Karpas-422 (cell line): ENCODE measurements around the gene PIK3R5. TPM values are rescaled to one million over a fixed set of nuclear protein-coding genes. Genes with fewer than 3 reads are reported as not detected.

Source experiments
- DNase-seq: peaks from one replicate; pipeline ENCODE4 v3.0.0-alpha.2; 2015
- H2AFZ ChIP-seq: fragments of 200-600 bp; sonication (generic); 2 replicates; pipeline ENCODE4 v1.6.1; 2014; ENCODE audit warnings: antibody characterized with exemption, low read length, mixed read lengths
- H3K27ac ChIP-seq: fragments of 200-600 bp; sonication (generic); 2 replicates; pipeline ENCODE4 v1.5.1; 2014; ENCODE audit warnings: mild to moderate bottlenecking, low read length, moderate library complexity
- H3K27me3 ChIP-seq: fragments of 200-600 bp; sonication (generic); 2 replicates; pipeline ENCODE4 v1.6.1; 2014; ENCODE audit warnings: low read length, mixed read lengths
- H3K36me3 ChIP-seq: fragments of 200-600 bp; sonication (generic); 2 replicates; pipeline ENCODE4 v1.6.1; 2014; ENCODE audit warnings: low read length, mixed read lengths; ENCODE audit not compliant: insufficient read depth
- H3K4me1 ChIP-seq: fragments of 200-600 bp; sonication (generic); 2 replicates; pipeline ENCODE4 v1.6.1; 2014; ENCODE audit warnings: mild to moderate bottlenecking, low read length, mixed read lengths
- H3K4me2 ChIP-seq: fragments of 200-600 bp; sonication (generic); 2 replicates; pipeline ENCODE4 v1.6.1; 2014; ENCODE audit warnings: low read length, low read depth, mild to moderate bottlenecking; ENCODE audit not compliant: poor library complexity, severe bottlenecking
- H3K4me3 ChIP-seq: fragments of 200-600 bp; sonication (generic); 2 replicates; pipeline ENCODE4 v1.5.1; 2014; ENCODE audit warnings: mild to moderate bottlenecking, antibody characterized with exemption, low read length, mixed read lengths
- H3K79me2 ChIP-seq: fragments of 200-600 bp; sonication (generic); 2 replicates; pipeline ENCODE4 v1.6.1; 2014; ENCODE audit warnings: mild to moderate bottlenecking, low read length, mixed read lengths
- H3K9ac ChIP-seq: fragments of 200-600 bp; sonication (generic); 2 replicates; pipeline ENCODE4 v1.6.0; 2014; ENCODE audit warnings: low read length
- H3K9me2 ChIP-seq: fragments of 200-600 bp; sonication (generic), shearing (Covaris generic); replicated peaks from 2 replicates; pipeline ENCODE4 v1.6.0; 2014; ENCODE audit warnings: mild to moderate bottlenecking, low read length, moderate library complexity; ENCODE audit not compliant: insufficient read depth
- H3K9me3 ChIP-seq: fragments of 300-700, 200-600 bp; sonication (generic); 2 replicates; pipeline ENCODE4 v1.6.1; 2014; ENCODE audit warnings: low read length, mixed read lengths
- H4K20me1 ChIP-seq: fragments of 200-600 bp; sonication (generic); 2 replicates; pipeline ENCODE4 v1.6.1; 2014; ENCODE audit warnings: mild to moderate bottlenecking, antibody characterized with exemption, low read length, low read depth; ENCODE audit not compliant: insufficient read depth
- total RNA-seq: library from RNA; depleted of rRNA; stranded (reverse); fragments of >200 nt; shearing (Covaris generic); gene quantifications from 2 replicates; pipeline ENCODE4 v1.2.3, GENCODE V29; 2014; ENCODE audit warnings: low replicate concordance

Gene PIK3R5
- total RNA-seq, 1 experiment from 2014 or later = not detected

- H4K20me1 ChIP-seq = no peaks in the 10 kb centered on the region; the same call in 1 of the 2 replicates
- H3K9me2 ChIP-seq = no peaks in the 10 kb centered on the region
- H2AFZ ChIP-seq = no peak overlapping the region
- no peaks in the 10 kb centered on the region for H3K27me3 ChIP-seq
- H3K4me3 ChIP-seq = no peak overlapping the region
- H3K79me2 ChIP-seq = no peaks in the 10 kb centered on the region
- H3K4me1 ChIP-seq = peaks cover 6% of the 10 kb centered on the region; the same call in 1 of the 2 replicates
- no peak for DNase-seq
- no peak overlapping the region for H3K9ac ChIP-seq
- H3K36me3 ChIP-seq = no peaks in the 10 kb centered on the region
- no peak overlapping the region for H3K4me2 ChIP-seq
- no peaks in the 10 kb centered on the region for H3K9me3 ChIP-seq
- no peak overlapping the region for H3K27ac ChIP-seq
These were observed 53.2 kb downstream of the PIK3R5 start for GRCh38 chr17:8912084-8912981.

- Histone ChIP-seq H2AFZ (no peak overlapping the region), H3K36me3 (no peaks in the 10 kb centered on the region), H3K79me2 (no peaks in the 10 kb centered on the region), H4K20me1 (no peaks in the 10 kb centered on the region; the same call in 1 of the 2 replicates), H3K4me3 (no peak overlapping the region), H3K4me1 (peaks cover 6% of the 10 kb centered on the region; the same call in 1 of the 2 replicates), H3K4me2 (no peak overlapping the region), H3K9me2 (no peaks in the 10 kb centered on the region), H3K9me3 (no peaks in the 10 kb centered on the region), H3K27me3 (no peaks in the 10 kb centered on the region), H3K27ac (no peak overlapping the region), H3K9ac (no peak overlapping the region)
- DNase-seq = no peak
These were observed 54.4 kb downstream of the PIK3R5 start for GRCh38 chr17:8910969-8911604.

DNA sequence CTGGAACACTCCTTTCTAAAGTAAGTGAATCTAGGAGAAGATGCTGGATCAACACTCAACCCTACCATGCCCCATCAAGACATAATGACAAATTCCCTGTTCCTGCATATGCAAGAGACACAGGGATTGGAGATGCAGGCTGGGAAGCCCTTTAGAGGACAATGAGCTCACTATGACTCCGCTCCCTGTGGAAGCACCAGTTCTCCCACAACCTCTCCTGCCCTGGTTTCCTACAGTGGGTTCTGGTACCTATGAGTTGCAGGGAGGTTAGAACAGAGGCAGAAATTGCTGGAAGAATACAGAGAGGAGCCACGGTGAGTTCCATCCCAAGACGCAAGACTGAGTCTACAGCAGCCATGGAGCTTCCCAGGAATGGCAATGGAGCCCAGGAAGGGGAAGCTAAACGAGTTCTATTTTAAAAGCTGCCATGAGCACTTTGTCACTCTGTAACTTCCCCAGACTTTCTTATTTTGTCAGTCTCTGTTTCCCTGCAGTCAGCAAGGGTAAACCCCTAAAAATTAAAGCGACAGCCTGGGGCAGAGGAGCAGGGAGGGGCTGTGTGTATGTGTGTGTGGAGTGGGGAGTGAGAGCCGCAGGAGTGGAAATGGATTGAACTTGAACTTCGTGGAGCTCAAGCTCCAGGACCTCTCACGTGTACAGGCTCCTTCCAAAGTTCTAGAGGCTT is 55.8 kb downstream of the PIK3R5 start:
- H3K4me2 ChIP-seq = no peak overlapping the region
- DNase-seq = no peak

GRCh38 chr17:8905331-8905730 is 60.2 kb downstream of the PIK3R5 start:
- Histone ChIP-seq H3K27ac (no peak overlapping the region), H3K36me3 (no peaks in the 10 kb centered on the region), H2AFZ (no peak overlapping the region), H3K9ac (no peak overlapping the region), H3K9me2 (no peaks in the 10 kb centered on the region), H3K4me3 (no peak overlapping the region), H3K9me3 (no peaks in the 10 kb centered on the region), H4K20me1 (no peaks in the 10 kb centered on the region), H3K4me2 (no peak overlapping the region), H3K4me1 (peaks cover 6% of the 10 kb centered on the region), H3K79me2 (no peaks in the 10 kb centered on the region), H3K27me3 (no peaks in the 10 kb centered on the region)
- DNase-seq = no peak

More for the DNA sequence above, 55.8 kb downstream of the PIK3R5 start:
- Histone ChIP-seq H2AFZ (no peak overlapping the region), H3K27me3 (no peaks in the 10 kb centered on the region), H3K9me2 (no peaks in the 10 kb centered on the region), H3K9ac (no peak overlapping the region), H3K27ac (no peak overlapping the region), H4K20me1 (no peaks in the 10 kb centered on the region; the same call in 1 of the 2 replicates), H3K36me3 (no peaks in the 10 kb centered on the region), H3K79me2 (no peaks in the 10 kb centered on the region), H3K4me1 (peaks cover 6% of the 10 kb centered on the region; the same call in 1 of the 2 replicates), H3K4me3 (no peak overlapping the region), H3K9me3 (no peaks in the 10 kb centered on the region)

GRCh38 chr17:8904686-8905085 is 60.8 kb downstream of the PIK3R5 start:
- no peak overlapping the region for H3K27ac ChIP-seq
- no peak for DNase-seq
- H3K9me3 ChIP-seq = no peaks in the 10 kb centered on the region
- H3K4me1 ChIP-seq = peaks cover 6% of the 10 kb centered on the region
- H4K20me1 ChIP-seq = no peaks in the 10 kb centered on the region
- no peak overlapping the region for H2AFZ ChIP-seq
- no peak overlapping the region for H3K4me2 ChIP-seq
- no peaks in the 10 kb centered on the region for H3K36me3 ChIP-seq
- H3K27me3 ChIP-seq = no peaks in the 10 kb centered on the region
- H3K79me2 ChIP-seq = no peaks in the 10 kb centered on the region
- no peaks in the 10 kb centered on the region for H3K9me2 ChIP-seq
- H3K4me3 ChIP-seq = no peak overlapping the region
- no peak overlapping the region for H3K9ac ChIP-seq

DNA sequence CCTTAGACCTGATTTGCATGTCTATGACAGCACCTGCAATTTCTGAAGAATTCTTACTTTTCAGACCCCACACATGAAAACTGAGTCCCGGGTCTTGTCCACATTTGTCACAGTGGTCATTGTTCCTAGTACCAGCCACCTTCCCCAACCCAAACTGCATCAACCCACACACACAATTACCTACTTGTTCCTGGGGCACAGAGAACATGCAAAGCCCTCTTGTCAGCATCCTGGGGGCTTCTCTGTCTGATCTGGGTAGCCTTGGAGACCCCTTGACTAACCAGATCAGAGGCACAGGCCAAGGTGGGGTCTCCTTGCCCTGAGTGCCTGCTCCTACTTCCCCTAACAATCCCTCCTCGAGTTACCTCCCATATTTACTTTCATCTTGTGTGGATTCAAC is 61.3 kb downstream of the PIK3R5 start:
- Histone ChIP-seq H3K4me2 (no peak overlapping the region), H3K27me3 (no peaks in the 10 kb centered on the region), H3K27ac (no peak overlapping the region), H3K79me2 (no peaks in the 10 kb centered on the region), H3K9ac (no peak overlapping the region), H3K4me1 (peaks cover 6% of the 10 kb centered on the region), H2AFZ (no peak overlapping the region), H3K9me3 (no peaks in the 10 kb centered on the region), H3K4me3 (no peak overlapping the region), H3K36me3 (no peaks in the 10 kb centered on the region), H3K9me2 (no peaks in the 10 kb centered on the region), H4K20me1 (no peaks in the 10 kb centered on the region)
- DNase-seq = no peak

DNA sequence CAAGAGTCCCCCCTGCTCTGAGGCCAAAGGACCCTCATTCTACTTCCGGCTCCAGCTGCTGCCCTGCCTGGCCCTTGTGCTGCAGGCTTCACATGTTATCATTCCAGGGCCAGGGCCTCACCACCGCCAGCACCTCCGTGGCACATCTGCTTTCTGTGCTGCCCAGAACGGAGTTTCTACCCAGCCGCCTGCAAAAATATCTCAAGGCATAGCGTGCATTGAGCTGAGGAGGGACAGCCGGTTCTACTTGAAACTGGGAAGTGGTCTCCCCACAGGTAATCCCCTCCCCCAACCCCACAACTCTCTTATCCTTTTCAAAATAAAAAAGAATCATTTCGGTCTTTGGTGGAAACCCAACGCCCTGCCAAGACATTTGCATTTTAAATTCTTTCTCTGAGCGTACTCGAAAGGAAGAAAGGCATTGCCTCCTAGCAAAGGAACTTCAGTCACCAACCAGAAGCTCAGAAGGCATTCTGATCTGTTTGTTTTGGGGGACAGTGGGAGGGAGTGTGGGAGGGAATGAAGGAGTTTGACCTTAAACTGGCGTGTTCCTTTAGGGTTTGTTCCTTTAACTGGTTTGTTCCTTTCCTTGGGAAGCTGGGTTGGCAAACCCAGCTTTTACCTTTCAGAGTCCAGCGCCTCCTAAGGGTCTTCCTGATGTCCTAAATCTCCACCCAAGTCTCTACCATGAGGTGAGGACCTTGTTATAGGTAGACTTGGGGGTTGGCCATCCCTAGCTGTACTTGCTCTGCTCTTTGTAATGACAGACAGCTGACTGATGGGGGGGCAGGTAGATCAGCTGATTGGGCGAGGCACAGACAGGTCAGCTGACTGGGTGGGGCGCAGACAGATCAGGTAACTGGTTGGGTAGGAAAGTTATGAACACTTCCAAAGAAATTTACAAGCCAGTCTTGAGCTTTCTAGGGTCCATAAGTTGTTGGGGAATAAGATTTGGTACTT is 64.6 kb downstream of the PIK3R5 start:
- H2AFZ ChIP-seq = no peak overlapping the region
- no peaks in the 10 kb centered on the region for H3K27me3 ChIP-seq
- H3K79me2 ChIP-seq = no peaks in the 10 kb centered on the region
- H4K20me1 ChIP-seq = no peaks in the 10 kb centered on the region
- no peak for DNase-seq
- no peak overlapping the region for H3K4me3 ChIP-seq
- no peaks in the 10 kb centered on the region for H3K36me3 ChIP-seq
- H3K4me2 ChIP-seq = no peak overlapping the region
- H3K4me1 ChIP-seq = peaks cover 6% of the 10 kb centered on the region
- H3K9ac ChIP-seq = no peak overlapping the region
- H3K27ac ChIP-seq = no peak overlapping the region
- H3K9me3 ChIP-seq = no peaks in the 10 kb centered on the region
- no peaks in the 10 kb centered on the region for H3K9me2 ChIP-seq
